Kidney tubule cell (primary cell): Measurements from ENCODE around the gene SON.
"Not testable (repeated sequence)": the region's sequence is repeated elsewhere in the genome, so short reads cannot be mapped to it uniquely, and the experiment has no call there.

Experiments used
- DNase-seq: peaks from one replicate; pipeline ENCODE4 v3.0.0-alpha.2; 2018; ENCODE audit warnings: low spot score

The SON gene

DNA sequence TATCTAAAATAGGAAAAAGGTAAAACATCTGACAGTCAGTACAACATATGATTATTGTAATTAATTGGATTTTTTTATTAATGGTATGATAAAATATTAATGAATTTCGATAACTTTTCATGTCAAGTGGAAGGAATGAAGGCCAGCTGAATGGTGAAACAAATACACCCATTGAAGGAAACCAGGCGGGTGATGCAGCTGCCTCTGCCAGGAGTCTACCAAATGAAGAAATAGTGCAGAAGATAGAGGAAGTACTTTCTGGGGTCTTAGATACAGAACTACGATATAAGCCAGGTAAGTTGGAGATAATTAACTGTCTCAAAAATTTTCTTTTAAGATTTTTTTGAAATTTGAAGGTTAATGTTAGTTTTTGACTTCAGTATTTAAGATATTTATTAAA is 3.2 kb downstream of the SON start:
- DNase-seq = no peak

DNA sequence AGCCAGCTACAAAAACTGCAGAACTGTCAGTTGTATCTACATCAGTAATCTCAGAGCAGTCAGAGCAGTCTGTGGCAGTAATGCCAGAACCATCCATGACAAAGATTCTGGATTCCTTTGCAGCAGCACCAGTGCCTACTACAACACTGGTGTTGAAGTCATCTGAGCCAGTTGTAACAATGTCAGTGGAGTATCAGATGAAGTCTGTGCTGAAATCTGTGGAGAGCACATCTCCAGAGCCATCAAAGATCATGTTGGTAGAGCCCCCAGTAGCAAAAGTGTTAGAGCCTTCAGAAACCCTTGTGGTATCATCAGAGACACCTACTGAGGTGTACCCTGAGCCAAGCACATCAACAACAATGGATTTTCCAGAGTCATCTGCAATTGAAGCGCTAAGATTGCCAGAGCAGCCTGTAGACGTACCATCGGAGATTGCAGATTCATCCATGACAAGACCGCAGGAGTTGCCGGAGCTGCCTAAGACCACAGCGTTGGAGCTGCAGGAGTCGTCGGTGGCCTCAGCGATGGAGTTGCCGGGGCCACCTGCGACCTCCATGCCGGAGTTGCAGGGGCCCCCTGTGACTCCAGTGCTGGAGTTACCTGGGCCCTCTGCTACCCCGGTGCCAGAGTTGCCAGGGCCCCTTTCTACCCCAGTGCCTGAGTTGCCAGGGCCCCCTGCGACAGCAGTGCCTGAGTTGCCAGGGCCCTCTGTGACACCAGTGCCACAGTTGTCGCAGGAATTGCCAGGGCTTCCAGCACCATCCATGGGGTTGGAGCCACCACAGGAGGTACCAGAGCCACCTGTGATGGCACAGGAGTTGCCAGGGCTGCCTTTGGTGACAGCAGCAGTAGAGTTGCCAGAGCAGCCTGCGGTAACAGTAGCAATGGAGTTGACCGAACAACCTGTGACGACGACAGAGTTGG is 7.3 kb downstream of the SON start:
- no peak for DNase-seq

DNA sequence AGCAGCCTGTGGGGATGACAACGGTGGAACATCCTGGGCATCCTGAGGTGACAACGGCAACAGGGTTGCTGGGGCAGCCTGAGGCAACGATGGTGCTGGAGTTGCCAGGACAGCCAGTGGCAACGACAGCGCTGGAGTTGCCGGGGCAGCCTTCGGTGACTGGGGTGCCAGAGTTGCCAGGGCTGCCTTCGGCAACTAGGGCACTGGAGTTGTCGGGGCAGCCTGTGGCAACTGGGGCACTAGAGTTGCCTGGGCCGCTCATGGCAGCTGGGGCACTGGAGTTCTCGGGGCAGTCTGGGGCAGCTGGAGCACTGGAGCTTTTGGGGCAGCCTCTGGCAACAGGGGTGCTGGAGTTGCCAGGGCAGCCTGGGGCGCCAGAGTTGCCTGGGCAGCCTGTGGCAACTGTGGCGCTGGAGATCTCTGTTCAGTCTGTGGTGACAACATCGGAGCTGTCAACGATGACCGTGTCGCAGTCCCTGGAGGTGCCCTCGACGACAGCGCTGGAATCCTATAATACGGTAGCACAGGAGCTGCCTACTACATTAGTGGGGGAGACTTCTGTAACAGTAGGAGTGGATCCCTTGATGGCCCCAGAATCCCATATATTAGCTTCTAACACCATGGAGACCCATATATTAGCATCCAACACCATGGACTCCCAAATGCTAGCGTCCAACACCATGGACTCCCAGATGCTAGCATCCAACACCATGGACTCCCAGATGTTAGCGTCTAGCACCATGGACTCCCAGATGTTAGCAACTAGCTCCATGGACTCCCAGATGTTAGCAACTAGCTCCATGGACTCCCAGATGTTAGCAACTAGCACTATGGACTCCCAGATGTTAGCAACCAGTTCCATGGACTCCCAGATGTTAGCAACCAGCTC is 8.2 kb downstream of the SON start:
- no peak for DNase-seq

DNA sequence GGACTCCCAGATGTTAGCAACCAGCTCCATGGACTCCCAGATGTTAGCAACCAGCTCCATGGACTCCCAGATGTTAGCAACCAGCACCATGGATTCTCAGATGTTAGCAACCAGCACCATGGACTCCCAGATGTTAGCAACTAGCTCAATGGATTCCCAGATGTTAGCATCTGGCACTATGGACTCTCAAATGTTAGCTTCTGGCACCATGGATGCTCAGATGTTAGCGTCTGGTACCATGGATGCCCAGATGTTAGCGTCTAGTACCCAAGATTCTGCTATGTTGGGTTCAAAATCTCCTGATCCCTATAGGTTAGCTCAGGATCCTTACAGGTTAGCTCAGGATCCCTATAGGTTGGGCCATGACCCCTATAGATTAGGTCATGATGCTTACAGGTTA is 8.8 kb downstream of the SON start:
- DNase-seq = no peak

DNA sequence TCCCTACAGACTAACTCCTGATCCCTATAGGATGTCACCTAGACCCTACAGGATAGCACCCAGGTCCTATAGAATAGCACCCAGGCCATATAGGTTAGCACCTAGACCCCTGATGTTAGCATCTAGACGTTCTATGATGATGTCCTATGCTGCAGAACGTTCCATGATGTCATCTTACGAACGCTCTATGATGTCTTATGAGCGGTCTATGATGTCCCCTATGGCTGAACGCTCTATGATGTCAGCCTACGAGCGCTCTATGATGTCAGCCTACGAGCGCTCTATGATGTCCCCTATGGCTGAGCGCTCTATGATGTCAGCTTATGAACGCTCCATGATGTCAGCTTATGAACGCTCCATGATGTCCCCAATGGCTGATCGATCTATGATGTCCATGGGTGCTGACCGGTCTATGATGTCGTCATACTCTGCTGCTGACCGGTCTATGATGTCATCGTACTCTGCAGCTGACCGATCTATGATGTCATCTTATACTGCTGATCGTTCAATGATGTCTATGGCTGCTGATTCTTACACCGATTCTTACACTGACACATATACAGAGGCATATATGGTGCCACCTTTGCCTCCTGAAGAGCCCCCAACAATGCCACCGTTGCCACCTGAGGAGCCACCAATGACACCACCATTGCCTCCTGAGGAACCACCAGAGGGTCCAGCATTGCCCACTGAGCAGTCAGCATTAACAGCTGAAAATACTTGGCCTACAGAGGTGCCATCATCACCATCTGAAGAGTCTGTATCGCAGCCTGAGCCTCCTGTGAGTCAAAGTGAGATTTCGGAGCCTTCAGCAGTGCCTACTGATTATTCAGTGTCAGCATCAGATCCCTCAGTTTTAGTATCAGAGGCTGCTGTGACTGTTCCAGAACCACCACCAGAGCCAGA is 9.5 kb downstream of the SON start:
- no peak for DNase-seq

DNA sequence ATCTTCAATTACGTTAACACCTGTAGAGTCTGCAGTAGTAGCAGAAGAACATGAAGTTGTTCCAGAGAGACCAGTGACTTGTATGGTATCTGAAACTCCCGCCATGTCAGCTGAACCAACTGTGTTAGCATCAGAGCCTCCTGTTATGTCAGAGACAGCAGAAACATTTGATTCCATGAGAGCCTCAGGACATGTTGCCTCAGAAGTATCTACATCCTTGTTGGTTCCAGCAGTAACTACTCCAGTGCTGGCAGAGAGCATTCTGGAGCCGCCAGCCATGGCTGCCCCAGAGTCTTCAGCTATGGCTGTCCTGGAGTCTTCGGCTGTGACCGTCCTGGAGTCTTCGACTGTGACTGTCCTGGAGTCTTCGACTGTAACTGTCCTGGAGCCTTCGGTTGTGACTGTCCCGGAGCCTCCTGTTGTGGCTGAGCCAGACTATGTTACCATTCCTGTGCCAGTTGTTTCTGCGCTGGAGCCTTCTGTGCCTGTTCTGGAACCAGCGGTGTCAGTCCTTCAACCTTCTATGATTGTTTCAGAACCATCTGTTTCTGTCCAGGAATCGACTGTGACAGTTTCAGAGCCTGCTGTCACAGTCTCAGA is 10.3 kb downstream of the SON start:
- no peak for DNase-seq

DNA sequence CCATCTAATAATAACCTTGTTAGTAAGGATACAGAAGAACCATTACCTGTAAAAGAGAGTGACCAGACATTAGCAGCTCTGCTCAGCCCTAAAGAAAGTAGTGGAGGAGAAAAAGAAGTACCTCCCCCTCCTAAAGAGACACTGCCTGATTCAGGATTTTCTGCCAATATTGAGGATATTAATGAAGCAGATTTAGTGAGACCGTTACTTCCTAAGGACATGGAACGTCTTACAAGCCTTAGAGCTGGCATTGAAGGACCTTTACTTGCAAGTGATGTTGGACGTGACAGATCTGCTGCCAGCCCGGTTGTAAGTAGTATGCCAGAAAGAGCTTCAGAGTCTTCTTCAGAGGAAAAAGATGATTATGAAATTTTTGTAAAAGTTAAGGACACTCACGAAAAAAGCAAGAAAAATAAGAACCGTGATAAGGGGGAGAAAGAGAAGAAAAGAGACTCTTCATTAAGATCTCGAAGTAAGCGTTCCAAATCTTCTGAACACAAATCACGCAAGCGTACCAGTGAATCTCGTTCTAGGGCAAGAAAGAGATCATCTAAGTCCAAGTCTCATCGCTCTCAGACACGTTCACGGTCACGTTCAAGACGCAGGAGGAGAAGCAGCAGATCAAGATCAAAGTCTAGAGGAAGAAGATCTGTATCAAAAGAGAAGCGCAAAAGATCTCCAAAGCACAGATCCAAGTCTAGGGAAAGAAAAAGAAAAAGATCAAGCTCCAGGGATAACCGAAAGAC is 11.6 kb downstream of the SON start:
- no peak for DNase-seq

DNA sequence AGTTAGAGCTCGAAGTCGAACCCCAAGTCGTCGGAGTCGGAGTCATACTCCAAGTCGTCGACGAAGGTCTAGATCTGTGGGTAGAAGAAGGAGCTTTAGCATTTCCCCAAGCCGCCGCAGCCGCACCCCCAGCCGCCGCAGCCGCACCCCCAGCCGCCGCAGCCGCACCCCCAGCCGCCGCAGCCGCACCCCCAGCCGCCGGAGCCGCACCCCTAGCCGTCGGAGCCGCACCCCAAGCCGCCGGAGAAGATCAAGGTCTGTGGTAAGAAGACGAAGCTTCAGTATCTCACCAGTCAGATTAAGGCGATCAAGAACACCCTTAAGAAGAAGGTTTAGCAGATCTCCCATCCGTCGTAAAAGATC is 12.1 kb downstream of the SON start:
- no peak for DNase-seq

DNA sequence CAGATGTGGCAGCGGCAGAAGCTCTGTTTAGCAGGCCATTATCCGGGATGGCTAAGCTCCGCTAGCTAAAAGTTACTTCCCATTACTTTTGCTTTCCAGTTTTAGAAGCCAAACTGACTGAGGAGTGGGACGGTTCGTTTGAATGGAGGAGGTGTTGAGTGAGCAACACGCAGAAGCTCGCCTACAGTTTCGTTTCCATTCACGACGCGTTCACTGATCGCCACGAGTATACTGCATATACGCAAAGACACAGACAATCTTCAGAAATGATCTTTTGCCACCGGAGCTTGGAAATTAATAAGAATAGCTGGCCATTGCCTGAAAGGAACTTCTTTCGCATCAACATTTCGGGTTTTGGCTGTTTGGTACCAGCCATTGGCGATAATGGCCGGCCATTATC is 14.6 kb downstream of the SON start:
- no peak for DNase-seq

DNA sequence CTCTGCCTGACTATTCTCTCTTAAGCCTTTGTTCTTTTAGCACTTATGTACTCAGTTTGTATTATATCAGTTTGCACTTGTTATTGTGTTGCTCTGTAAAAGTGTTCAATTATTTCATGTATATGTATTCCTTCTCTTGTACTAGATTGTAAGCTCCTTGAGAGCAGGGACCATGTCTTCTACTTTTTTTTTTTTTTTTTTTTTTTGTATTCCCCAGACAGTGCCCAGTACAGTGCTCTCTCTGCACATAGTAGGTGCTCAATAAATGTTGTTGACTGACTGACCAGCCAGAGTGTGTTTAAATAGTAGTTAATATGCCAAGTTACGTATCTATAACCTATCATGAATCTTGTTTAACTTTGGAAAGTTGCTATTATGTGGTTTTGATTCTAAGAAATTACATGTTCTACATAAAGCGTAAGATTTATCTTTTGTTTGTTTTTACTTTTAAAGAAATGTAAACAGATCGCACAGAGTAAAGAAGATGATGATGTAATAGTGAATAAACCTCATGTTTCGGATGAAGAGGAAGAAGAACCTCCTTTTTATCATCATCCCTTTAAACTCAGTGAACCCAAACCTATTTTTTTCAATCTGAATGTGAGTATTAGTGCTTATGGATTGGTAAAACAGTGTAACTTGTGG is 16.1 kb downstream of the SON start:
- DNase-seq = no peak

DNA sequence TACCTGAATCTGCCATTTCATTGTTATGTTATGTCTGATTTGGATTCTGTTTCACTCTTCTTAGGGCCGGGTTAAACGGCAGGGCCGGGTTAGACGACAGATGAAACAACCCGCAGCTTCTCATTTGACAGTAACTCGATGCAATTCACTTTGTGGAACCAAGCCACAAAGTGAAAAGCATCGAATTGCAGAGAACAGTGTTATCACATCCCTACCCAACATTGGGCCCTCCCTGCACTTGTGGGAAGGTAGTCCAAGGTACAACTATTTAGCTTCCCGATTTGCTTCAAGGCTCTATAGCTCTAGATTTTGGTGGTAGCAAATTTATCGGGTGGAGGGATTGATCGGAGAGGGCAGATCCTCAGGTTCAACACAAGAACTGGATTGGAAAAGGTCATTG is 17.0 kb downstream of the SON start:
- DNase-seq = no peak

DNA sequence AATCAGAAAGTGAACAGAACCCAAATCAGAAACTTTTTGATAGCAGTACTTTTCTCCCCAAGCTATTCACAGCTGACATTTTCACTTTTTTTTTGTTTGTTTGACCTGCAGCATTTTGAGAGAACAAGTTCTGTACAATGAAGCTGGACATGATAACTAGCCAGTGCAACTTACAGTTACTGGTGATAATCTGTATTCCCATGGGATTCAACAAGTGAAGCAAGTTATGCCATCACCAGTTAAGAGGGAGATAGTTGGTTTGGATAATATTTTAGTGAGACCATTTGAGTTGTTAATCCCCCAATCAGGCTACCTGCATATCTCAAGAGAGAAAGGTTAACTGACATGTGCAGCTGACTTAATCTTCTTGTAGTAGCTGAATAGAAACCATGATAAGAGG is 18.1 kb downstream of the SON start:
- DNase-seq = no peak

DNA sequence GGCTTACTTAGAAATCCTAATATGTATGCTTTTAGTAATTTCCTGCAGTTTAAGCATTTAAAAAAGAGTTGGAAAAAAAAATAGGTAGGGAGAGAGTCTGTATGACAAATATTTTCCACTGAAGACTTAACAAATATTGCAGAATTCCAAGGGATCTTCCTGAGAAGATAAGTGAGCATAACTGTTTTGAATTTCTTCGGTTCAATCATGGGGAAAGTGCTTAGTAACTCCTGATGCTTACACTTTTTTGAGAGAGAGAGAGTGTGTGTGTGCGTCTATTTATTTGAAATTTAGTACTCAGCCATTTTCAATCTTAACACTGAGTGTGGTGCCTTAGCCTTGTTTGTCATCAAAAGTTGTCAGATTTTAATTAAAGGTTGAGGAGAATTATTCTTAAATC is 18.5 kb downstream of the SON start:
- no peak for DNase-seq

DNA sequence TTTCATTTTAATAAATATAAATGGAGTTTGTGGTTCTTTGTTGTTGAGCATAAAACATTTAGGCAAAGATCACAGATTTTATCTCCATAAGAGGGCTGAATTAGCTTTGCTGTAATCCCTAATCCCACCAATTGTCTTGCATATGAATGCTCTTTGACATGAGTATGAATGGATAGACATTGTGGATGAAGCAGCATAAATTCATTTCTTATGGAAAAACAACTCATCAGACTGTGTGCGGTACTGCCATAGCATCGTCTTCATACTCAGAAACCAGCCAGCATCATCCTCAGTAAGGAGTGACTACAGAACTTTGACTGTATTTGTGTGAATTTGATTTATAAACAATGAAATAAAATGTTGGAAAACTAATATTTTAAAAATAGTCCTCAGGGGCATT is 19.6 kb downstream of the SON start:
- DNase-seq = no peak

DNA sequence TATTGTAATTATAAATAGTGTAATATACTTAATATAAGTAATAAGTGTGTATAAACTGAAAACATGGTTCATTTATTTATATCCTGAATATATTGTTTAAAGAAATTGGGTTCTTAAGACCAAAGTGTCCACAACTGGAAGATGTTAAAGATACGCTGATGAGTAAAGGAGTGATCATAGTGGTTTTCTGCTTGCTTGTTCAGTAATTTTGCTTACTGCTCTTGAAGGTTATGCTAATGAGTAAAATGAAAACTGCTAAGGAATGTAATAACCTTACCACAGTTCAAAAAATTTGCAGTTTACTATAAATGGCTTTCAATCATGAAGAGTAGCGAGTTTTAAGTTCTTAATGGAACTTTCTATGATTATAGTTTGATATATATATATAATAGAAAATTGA is 23.7 kb downstream of the SON start:
- no peak for DNase-seq

DNA sequence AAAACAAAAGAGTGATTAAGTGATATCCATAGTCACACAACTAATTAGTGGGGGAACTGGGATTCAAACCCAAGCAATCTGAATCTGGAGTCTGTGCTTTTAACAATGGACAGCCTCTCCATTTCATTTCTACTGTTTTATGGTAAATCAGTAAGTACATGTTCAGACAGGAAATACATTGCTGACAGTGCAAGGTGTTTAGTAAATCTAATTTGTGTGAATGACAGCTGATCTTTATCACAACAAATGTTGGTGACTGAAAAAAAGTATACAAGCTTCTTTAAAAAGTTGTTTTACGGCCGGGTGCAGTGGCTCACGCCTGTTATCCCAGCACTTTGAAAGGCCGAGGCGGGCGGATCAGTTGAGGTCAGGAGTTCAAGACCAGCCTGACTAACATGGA is 25.1 kb downstream of the SON start:
- no peak for DNase-seq

DNA sequence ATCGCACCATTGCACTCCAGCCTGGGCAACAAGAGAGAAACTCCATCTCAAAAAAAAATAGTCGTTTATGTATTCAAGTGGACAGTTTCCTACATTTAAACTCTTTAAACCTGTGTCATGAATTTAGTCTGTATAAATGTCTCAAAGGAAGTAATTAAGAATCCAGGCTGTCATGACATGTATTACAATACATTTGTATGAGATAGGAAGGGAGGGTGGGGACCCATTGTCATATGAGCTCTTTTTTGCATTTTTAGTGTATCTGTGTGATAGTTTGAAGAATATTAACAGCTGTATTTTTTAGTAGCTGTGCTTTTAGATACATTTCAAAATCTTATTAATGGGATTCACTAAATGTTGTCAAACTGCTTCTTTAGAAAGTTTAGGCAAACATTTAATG is 25.6 kb downstream of the SON start:
- DNase-seq = no peak

DNA sequence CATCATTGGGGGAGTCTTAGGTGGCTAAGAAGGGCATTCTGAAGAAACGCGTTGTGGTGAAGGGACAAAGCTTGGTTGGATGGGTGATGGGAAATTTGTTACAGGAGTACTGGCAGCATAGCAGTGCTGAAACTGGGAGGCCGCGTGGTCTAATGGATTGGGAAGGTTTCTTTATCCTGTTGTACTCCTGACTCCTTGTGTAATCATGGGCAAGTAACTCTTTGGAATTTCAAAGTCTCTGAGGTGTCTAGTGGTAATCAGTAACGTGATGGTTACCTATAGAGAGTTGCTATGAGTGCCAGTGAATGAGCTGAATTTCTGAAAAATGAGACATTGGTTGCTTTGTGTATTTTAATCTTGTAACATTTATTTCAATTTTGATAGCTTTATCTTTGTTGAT is 27.2 kb downstream of the SON start:
- peak; percentile 65 for DNase-seq

DNA sequence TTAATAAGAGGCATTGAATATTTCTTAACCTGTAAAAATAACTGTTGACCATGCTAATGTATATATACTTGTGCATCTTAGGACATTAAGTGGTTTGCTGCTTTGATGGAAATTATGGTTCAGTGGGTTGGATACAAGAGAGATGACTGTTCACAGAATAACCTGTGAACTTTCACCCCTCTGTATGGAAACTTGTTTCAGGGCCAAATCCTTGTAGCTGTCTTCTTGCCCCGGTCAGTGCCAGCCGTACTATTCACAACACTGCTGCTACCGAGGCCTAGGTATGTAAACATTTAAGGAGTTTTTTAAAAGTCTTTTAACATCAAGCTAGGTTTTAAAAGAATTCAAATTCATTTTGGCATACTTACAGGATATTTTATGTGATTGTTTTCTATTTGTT is 29.5 kb downstream of the SON start:
- DNase-seq = no peak

DNA sequence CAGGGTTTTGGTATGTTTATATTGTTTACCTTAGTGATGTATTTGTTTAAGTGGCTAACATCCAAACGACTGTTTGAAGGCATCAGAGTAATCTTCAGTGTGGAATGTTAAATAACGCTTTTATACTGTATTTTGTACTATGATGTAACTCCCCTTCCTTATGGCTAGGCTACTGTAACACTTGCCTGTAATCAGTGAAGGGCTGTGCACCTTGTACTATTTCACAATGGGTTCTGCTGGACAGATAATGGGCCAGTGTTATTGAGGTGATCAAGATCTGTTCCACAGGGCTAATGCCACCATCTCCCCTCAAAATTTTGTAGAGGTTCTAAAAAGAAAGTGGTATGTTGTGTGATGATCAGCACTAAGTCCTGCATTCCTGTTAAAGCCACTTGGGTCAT is 33.9 kb downstream of the SON start:
- DNase-seq = not testable (repeated sequence)

DNA sequence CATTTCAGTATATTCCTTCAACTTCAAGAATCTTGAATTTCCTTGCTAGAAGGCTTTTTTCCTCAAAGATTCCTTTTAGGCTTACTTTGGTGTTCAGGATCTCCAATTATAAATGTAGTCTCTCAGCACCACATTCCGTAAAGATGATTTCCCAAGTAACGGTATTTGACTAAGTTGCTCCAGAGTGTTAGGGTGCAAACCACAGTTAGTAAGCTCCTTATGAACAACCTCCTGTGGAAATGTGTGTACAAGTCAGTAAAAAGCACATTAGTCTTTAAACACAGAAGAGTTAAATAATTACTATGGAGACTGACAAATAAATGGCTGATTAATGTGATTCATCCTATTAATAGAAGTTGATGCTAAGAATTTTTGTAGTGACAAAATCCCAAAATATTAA is 35.4 kb downstream of the SON start:
- peak; percentile 23 for DNase-seq
